ENCODE measurements around the gene IPO5.

DNA sequence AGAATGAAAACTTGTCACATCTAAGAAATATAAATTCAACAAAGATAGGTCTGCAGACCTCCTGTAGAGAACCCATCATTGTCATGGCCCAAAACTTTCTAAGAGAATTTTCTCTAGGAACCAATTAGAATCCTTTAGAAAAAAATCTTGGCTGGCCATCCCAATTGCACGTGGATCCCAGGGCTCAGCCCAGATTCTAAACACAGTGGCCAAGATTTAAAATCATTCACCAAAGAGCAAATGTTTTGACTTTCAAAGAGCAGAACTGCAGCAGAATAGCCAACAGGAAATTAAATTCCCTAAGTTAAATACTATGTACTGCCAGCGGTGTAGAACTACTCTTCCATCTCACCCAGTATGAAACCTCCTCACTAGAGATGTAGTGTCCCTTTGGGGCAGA lies 21.3 kb downstream of the IPO5 start:
- TF ChIP-seq, protein P1, sequence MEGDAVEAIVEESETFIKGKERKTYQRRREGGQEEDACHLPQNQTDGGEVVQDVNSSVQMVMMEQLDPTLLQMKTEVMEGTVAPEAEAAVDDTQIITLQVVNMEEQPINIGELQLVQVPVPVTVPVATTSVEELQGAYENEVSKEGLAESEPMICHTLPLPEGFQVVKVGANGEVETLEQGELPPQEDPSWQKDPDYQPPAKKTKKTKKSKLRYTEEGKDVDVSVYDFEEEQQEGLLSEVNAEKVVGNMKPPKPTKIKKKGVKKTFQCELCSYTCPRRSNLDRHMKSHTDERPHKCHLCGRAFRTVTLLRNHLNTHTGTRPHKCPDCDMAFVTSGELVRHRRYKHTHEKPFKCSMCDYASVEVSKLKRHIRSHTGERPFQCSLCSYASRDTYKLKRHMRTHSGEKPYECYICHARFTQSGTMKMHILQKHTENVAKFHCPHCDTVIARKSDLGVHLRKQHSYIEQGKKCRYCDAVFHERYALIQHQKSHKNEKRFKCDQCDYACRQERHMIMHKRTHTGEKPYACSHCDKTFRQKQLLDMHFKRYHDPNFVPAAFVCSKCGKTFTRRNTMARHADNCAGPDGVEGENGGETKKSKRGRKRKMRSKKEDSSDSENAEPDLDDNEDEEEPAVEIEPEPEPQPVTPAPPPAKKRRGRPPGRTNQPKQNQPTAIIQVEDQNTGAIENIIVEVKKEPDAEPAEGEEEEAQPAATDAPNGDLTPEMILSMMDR (IDR thresholded peaks at IDR 0.05), result no peak
- TF ChIP-seq POLR2AphosphoS5 (IDR thresholded peaks at IDR 0.05) (no peak), POLR2A (IDR thresholded peaks at IDR 0.05) (no peak)

Measured in breast epithelium (tissue), 3 donors.